ENCODE measurements around the gene S100A14.

Gene S100A14

GRCh38 chr1:153638261-153638660, 22.1 kb upstream of the S100A14 start:
- DNase-seq: no peak

GRCh38 chr1:153636312-153636711, 20.2 kb upstream of the S100A14 start:
- no peak for DNase-seq

GRCh38 chr1:153635872-153636271, 19.7 kb upstream of the S100A14 start:
- no peak for DNase-seq

- DNase-seq: peak; percentile 98
Observed at GRCh38 chr1:153633754-153634665, 17.9 kb upstream of the S100A14 start, which contains the start of gene CHTOP. Gene CHTOP (plus strand): TSS chr1:153634066. CDS start chr1:153636589, 2,523 bp downstream.

- DNase-seq: no peak
Observed at GRCh38 chr1:153633161-153633753, 17.1 kb upstream of the S100A14 start.

GRCh38 chr1:153631047-153632022, 15.2 kb upstream of the S100A14 start:
- no peak for DNase-seq

GRCh38 chr1:153630384-153630783, 14.3 kb upstream of the S100A14 start:
- no peak for DNase-seq

GRCh38 chr1:153629971-153630370, 13.8 kb upstream of the S100A14 start:
- no peak for DNase-seq

GRCh38 chr1:153629343-153629665, 13.2 kb upstream of the S100A14 start:
- no peak for DNase-seq

GRCh38 chr1:153628638-153629342, 12.7 kb upstream of the S100A14 start:
- DNase-seq: no peak

GRCh38 chr1:153627715-153628626, 11.8 kb upstream of the S100A14 start, which contains the start of gene S100A1:
Gene S100A1 (plus strand): TSS chr1:153628434. CDS start chr1:153630522, 2,088 bp downstream.
- no peak for DNase-seq

GRCh38 chr1:153626904-153627714, 11.0 kb upstream of the S100A14 start, which contains the start of gene S100A13:
Gene S100A13 (minus strand): TSS chr1:153627505. CDS start chr1:153626472, 1,033 bp downstream.
- DNase-seq: peak; percentile 96

- no peak for DNase-seq
Observed at GRCh38 chr1:153626477-153626903, 10.4 kb upstream of the S100A14 start.

GRCh38 chr1:153624965-153625611, 9.0 kb upstream of the S100A14 start:
- no peak for DNase-seq

- no peak for DNase-seq
Observed at GRCh38 chr1:153623101-153623500, 7.0 kb upstream of the S100A14 start.

GRCh38 chr1:153619171-153619570, 3.0 kb upstream of the S100A14 start:
- no peak for DNase-seq

GRCh38 chr1:153617663-153618062, 1.5 kb upstream of the S100A14 start:
- DNase-seq: peak; percentile 39

GRCh38 chr1:153616917-153617311, 789 bp upstream of the S100A14 start:
- no peak for DNase-seq

GRCh38 chr1:153615406-153615805, 719 bp downstream of the S100A14 start:
- DNase-seq: no peak
